IMR-90 (cell line): ENCODE results near the gene CST1. TPM values are rescaled to one million over a fixed set of nuclear protein-coding genes. Genes with fewer than 3 reads are reported as not detected.
"Not testable (repeated sequence)": the region's sequence is repeated elsewhere in the genome, so short reads cannot be mapped to it uniquely, and the experiment has no call there.

ENCODE experiments used
- ATAC-seq: fragments of 200-7000 bp; cut with Tn5 transposase; 2 replicates; pipeline ENCODE4 v1.9.1; 2020; ENCODE audit warnings: low read depth, mild to moderate bottlenecking, moderate library complexity
- BruUV-seq: library from RNA; stranded (reverse); fragments of 400-500 nt; replicated peaks from 2 replicates; lab custom pipeline; 2021; lab: Mats Ljungman, UMichigan
- CTCF ChIA-PET: fragments of 300-600 bp; formaldehyde crosslinking; extraction: SDS; loops from one replicate; lab custom pipeline; 2021; ENCODE audit warnings: antibody characterized with exemption; lab: Yijun Ruan, JAX
- POLR2A ChIA-PET: fragments of 300-600 bp; sonication (Branson Sonifier 250); formaldehyde crosslinking; loops from one replicate; lab custom pipeline; 2022; ENCODE audit warnings: antibody characterized with exemption; ENCODE audit not compliant: unreplicated experiment; lab: Charles Lee
- DNase-seq: peaks from one replicate; pipeline ENCODE4 v3.0.0; 2013
- H2AFZ ChIP-seq: replicated peaks from 2 replicates; pipeline ENCODE3; 2013; ENCODE audit warnings: low read length, mild to moderate bottlenecking; ENCODE audit not compliant: poor library complexity
- H2AK5ac ChIP-seq: 2 replicates; pipeline ENCODE4 v1.6.1; 2013; ENCODE audit warnings: low read depth, low read length, inconsistent platforms
- H2AK9ac ChIP-seq: replicated peaks from 2 replicates; pipeline ENCODE3; 2013; ENCODE audit warnings: mild to moderate bottlenecking, low read depth, low read length, moderate library complexity; ENCODE audit not compliant: poor library complexity
- H2BK120ac ChIP-seq: 2 replicates; pipeline ENCODE4 v1.6.1; 2013; ENCODE audit warnings: low read depth, low read length, inconsistent platforms
- H2BK15ac ChIP-seq: 3 replicates; pipeline ENCODE4 v1.6.1; 2013; ENCODE audit warnings: low read depth, low read length, inconsistent platforms
- H2BK20ac ChIP-seq: 2 replicates; pipeline ENCODE4 v1.6.1; 2013; ENCODE audit warnings: low read depth, mild to moderate bottlenecking, inconsistent platforms, low read length, moderate library complexity
- H2BK5ac ChIP-seq: 2 replicates; pipeline ENCODE4 v1.6.1; 2013; ENCODE audit warnings: mild to moderate bottlenecking, low read depth, low read length, inconsistent platforms; ENCODE audit not compliant: poor library complexity, severe bottlenecking
- H3K14ac ChIP-seq: replicated peaks from 2 replicates; pipeline ENCODE4 v1.6.1; 2013; ENCODE audit warnings: low read depth, low read length, inconsistent platforms
- H3K18ac ChIP-seq: 2 replicates; pipeline ENCODE4 v1.6.1; 2013; ENCODE audit warnings: low read depth, low read length, control low read depth
- H3K23ac ChIP-seq: 2 replicates; pipeline ENCODE4 v1.6.1; 2013; ENCODE audit warnings: low read depth, low read length, inconsistent platforms
- H3K27ac ChIP-seq: 2 replicates; pipeline ENCODE4 v1.5.1; 2013; ENCODE audit warnings: mild to moderate bottlenecking, control low read depth, low read length; ENCODE audit not compliant: insufficient read depth
- H3K27me3 ChIP-seq: 2 replicates; pipeline ENCODE4 v1.6.1; 2013; ENCODE audit warnings: low read length; ENCODE audit not compliant: control insufficient read depth, insufficient read depth
- H3K36me3 ChIP-seq: 2 replicates; pipeline ENCODE4 v1.6.1; 2013; ENCODE audit warnings: low read length, mixed read lengths; ENCODE audit not compliant: control insufficient read depth, insufficient read depth
- H3K4ac ChIP-seq: 2 replicates; pipeline ENCODE4 v1.6.1; 2013; ENCODE audit warnings: low read depth, low read length, inconsistent platforms
- H3K4me1 ChIP-seq: 2 replicates; pipeline ENCODE4 v1.6.1; 2013; ENCODE audit warnings: low read length, mixed read lengths; ENCODE audit not compliant: control insufficient read depth, insufficient read depth
- H3K4me2 ChIP-seq: 2 replicates; pipeline ENCODE4 v1.6.1; 2013; ENCODE audit warnings: low read depth, mild to moderate bottlenecking, control low read depth, low read length, moderate library complexity
- H3K4me3 ChIP-seq: 2 replicates; pipeline ENCODE4 v1.5.1; 2013; ENCODE audit warnings: low read depth, mild to moderate bottlenecking, control low read depth, low read length, moderate library complexity; ENCODE audit not compliant: insufficient read depth
- H3K56ac ChIP-seq: 2 replicates; pipeline ENCODE4 v1.6.1; 2013; ENCODE audit warnings: low read length, inconsistent platforms; ENCODE audit not compliant: insufficient read depth; ENCODE audit errors: extremely low read depth
- H3K79me1 ChIP-seq, 2 experiments: 2 replicates each; pipeline ENCODE4 v1.6.1; 2013; ENCODE audit warnings: low read length in 2 of 2, inconsistent platforms in 1 of 2, low read depth in 1 of 2
- H3K9ac ChIP-seq: 2 replicates; pipeline ENCODE4 v1.6.1; 2013; ENCODE audit warnings: low read depth, low read length, control low read depth
- H3K9me1 ChIP-seq: 2 replicates; pipeline ENCODE4 v1.6.1; 2013; ENCODE audit warnings: low read length, inconsistent platforms; ENCODE audit not compliant: insufficient read depth
- H3K9me3 ChIP-seq: 2 replicates; pipeline ENCODE4 v1.6.1; 2013; ENCODE audit warnings: low read length; ENCODE audit not compliant: control insufficient read depth, insufficient read depth
- H4K20me1 ChIP-seq: 2 replicates; pipeline ENCODE4 v1.6.1; 2013; ENCODE audit warnings: low read length, inconsistent platforms; ENCODE audit not compliant: insufficient read depth
- H4K5ac ChIP-seq: 2 replicates; pipeline ENCODE4 v1.6.1; 2013; ENCODE audit warnings: mild to moderate bottlenecking, low read depth, low read length, control low read depth
- H4K8ac ChIP-seq, 2 experiments: 2 replicates each; pipeline ENCODE4 v1.6.1; 2013; ENCODE audit warnings: low read depth in 2 of 2, low read length in 2 of 2, control low read depth in 1 of 2, inconsistent platforms in 1 of 2
- H4K91ac ChIP-seq: 2 replicates; pipeline ENCODE4 v1.6.1; 2013; ENCODE audit warnings: low read depth, low read length, inconsistent platforms; ENCODE audit not compliant: insufficient read depth
- dilution Hi-C: fragments of 300-500 bp; cut with HindIII; formaldehyde crosslinking; loops from one replicate; pipeline ENCODE4 v1.14.3; 2018; ENCODE audit warnings: low sequenced_read_pairs; ENCODE audit not compliant: unreplicated experiment
- in situ Hi-C: fragments of 300-500 bp; cut with MboI; formaldehyde crosslinking; loops from 3 replicates; pipeline ENCODE4 v1.14.3; 2019; ENCODE audit warnings: low sequenced_read_pairs, inconsistent platforms, mixed read lengths
- intact Hi-C: fragments of 100-400 bp; cut with micrococcal nuclease; formaldehyde crosslinking; loops from 2 replicates; pipeline ENCODE4 v1.10.0; 2022
- polyA plus RNA-seq, 3 experiments: library from polyadenylated mRNA; depleted of rRNA; stranded (reverse); fragments of >200 nt; gene quantifications; 2 replicates each; pipeline ENCODE4 v1.2.3, GENCODE V29; 2012; ENCODE audit warnings: low replicate concordance in 1 of 3
- total RNA-seq: library from RNA; depleted of rRNA; stranded (reverse); fragments of >200 nt; gene quantifications from 2 replicates; pipeline ENCODE4 v1.2.3, GENCODE V29; 2012

Gene CST1
- total and polyA plus RNA-seq, 2 of the 4 experiments (the other 2 are of a cell fraction) = not detected

GRCh38 chr20:23768520-23768919 is 17.8 kb upstream of the CST1 start:
- ATAC-seq, H4K20me1 ChIP-seq, H3K4me3 ChIP-seq, H2BK5ac ChIP-seq, H4K8ac ChIP-seq, H3K9ac ChIP-seq, H3K14ac ChIP-seq, H3K36me3 ChIP-seq, in situ Hi-C loops, H2BK120ac ChIP-seq, H2BK15ac ChIP-seq, H3K56ac ChIP-seq, DNase-seq, H2BK20ac ChIP-seq, H3K18ac ChIP-seq, H3K79me1 ChIP-seq, H2AFZ ChIP-seq, H2AK5ac ChIP-seq, H3K23ac ChIP-seq, H3K9me1 ChIP-seq, BruUV-seq, POLR2A ChIA-PET, H3K4me1 ChIP-seq, H3K27ac ChIP-seq, CTCF ChIA-PET, H3K4ac ChIP-seq, dilution Hi-C loops, H4K91ac ChIP-seq, H3K9me3 ChIP-seq, H2AK9ac ChIP-seq, H4K5ac ChIP-seq, H3K27me3 ChIP-seq, H3K4me2 ChIP-seq: not testable (repeated sequence)
- intact Hi-C loops = loop anchor here (10.0 kb wide), 1 partner anchor 64 kb away; no protein-coding TSS in a partner anchor
